ENCODE measurements around the gene GMPPB. TPM values are rescaled to one million over a fixed set of nuclear protein-coding genes. Genes with fewer than 3 reads are reported as not detected.
"Not testable (repeated sequence)": the region's sequence is repeated elsewhere in the genome, so short reads cannot be mapped to it uniquely, and the experiment has no call there.

The GMPPB gene
- total and polyA plus RNA-seq, 7 donors: 9.3 to 30.7 (median 12.5) TPM

GRCh38 chr3:49686346-49686745 lies 37.4 kb downstream of the GMPPB start:
- DNase-seq; H3K9me3 ChIP-seq; H3K27ac ChIP-seq; intact Hi-C loops (cut with DNase I); H3K27me3 ChIP-seq (ENCODE audit: insufficient read depth in 3 of 3, low read length in 2 of 3): not testable (repeated sequence)
- peaks cover 6 to 33% of the 10 kb centered on the region in 2 donors for H3K36me3 ChIP-seq (ENCODE audit: insufficient read depth in 1 of 2, low read depth in 1 of 2)
- peak in 2 of 4 donors; percentile 2 to 8 for ATAC-seq
- 6 to 9% (median 7%) methylated on average over 21 to 25 of the region's 29 CpGs for WGBS, 3 donors
- peaks cover 20% of the 10 kb centered on the region for H3K4me1 ChIP-seq
- H3K4me3 ChIP-seq: peak overlapping the region; percentile 52

- H3K9me3 ChIP-seq; H3K4me3 ChIP-seq; intact Hi-C loops (cut with DNase I); H3K27me3 ChIP-seq (ENCODE audit: insufficient read depth in 3 of 3, low read length in 2 of 3); H3K27ac ChIP-seq; ATAC-seq; DNase-seq: not testable (repeated sequence)
- H3K36me3 ChIP-seq (ENCODE audit: insufficient read depth in 1 of 2, low read depth in 1 of 2): peaks cover 6 to 38% of the 10 kb centered on the region in 2 donors
- H3K4me1 ChIP-seq: peaks cover 15% of the 10 kb centered on the region
- 30 to 44% (median 33%) methylated on average over 29 to 35 of the region's 36 CpGs for WGBS, 3 donors
Observed at GRCh38 chr3:49685846-49686245, 37.9 kb downstream of the GMPPB start.

GRCh38 chr3:49685103-49685502 lies 38.6 kb downstream of the GMPPB start:
- Histone ChIP-seq H3K4me1 (peaks cover 12% of the 10 kb centered on the region), H3K36me3 (ENCODE audit: insufficient read depth in 1 of 2, low read depth in 1 of 2) (peaks cover 11 to 45% of the 10 kb centered on the region in 2 donors)
- H3K27ac ChIP-seq; DNase-seq; intact Hi-C loops (cut with DNase I); ATAC-seq; H3K9me3 ChIP-seq; H3K4me3 ChIP-seq; H3K27me3 ChIP-seq (ENCODE audit: insufficient read depth in 3 of 3, low read length in 2 of 3): not testable (repeated sequence)
- 86 to 90% (median 89%) methylated on average over 10 of the region's 10 CpGs for whole genome bisulfite sequencing, 3 donors

GRCh38 chr3:49684453-49684852 lies 39.3 kb downstream of the GMPPB start:
- H3K27me3 ChIP-seq (ENCODE audit: insufficient read depth in 3 of 3, low read length in 2 of 3); ATAC-seq; intact Hi-C loops (cut with DNase I); H3K4me3 ChIP-seq; H3K27ac ChIP-seq; H3K9me3 ChIP-seq; DNase-seq: not testable (repeated sequence)
- 91 to 93% (median 92%) methylated on average over 2 of the region's 2 CpGs for WGBS, 3 donors
- H3K4me1 ChIP-seq: peaks cover 12% of the 10 kb centered on the region
- peaks cover 14 to 52% of the 10 kb centered on the region in 2 donors for H3K36me3 ChIP-seq (ENCODE audit: insufficient read depth in 1 of 2, low read depth in 1 of 2)

- WGBS, 3 donors: 74 to 88% (median 79%) methylated on average over 6 of the region's 6 CpGs
- TF ChIP-seq CTCF (IDR thresholded peaks at IDR 0.05): no peak
- intact Hi-C loops (cut with DNase I): no loop called here
- H3K27me3 ChIP-seq (ENCODE audit: insufficient read depth in 3 of 3, low read length in 2 of 3): no peaks in the 10 kb centered on the region
- H3K36me3 ChIP-seq (ENCODE audit: insufficient read depth in 1 of 2, low read depth in 1 of 2): peaks cover 16 to 65% of the 10 kb centered on the region in 2 donors
- H3K4me1 ChIP-seq: peaks cover 3% of the 10 kb centered on the region
- ATAC-seq (no peak), DNase-seq (no peak)
- no peak overlapping the region for H3K27ac ChIP-seq
- no peaks in the 10 kb centered on the region for H3K9me3 ChIP-seq
- H3K4me3 ChIP-seq: no peak overlapping the region
Observed at GRCh38 chr3:49683162-49683561, 40.6 kb downstream of the GMPPB start.

GRCh38 chr3:49681543-49681942 lies 42.2 kb downstream of the GMPPB start:
- peaks cover 17 to 81% of the 10 kb centered on the region in 2 donors for H3K36me3 ChIP-seq (ENCODE audit: insufficient read depth in 1 of 2, low read depth in 1 of 2)
- no peak for TF ChIP-seq CTCF (IDR thresholded peaks at IDR 0.05)
- 66 to 85% (median 68%) methylated on average over 4 of the region's 4 CpGs for WGBS, 3 donors
- ATAC-seq (no peak), DNase-seq (no peak)
- no peaks in the 10 kb centered on the region for H3K27me3 ChIP-seq (ENCODE audit: insufficient read depth in 3 of 3, low read length in 2 of 3)
- no peak overlapping the region for H3K27ac ChIP-seq
- H3K9me3 ChIP-seq: no peaks in the 10 kb centered on the region
- H3K4me1 ChIP-seq: no peaks in the 10 kb centered on the region
- intact Hi-C loops (cut with DNase I): no loop called here
- no peak overlapping the region for H3K4me3 ChIP-seq

GRCh38 chr3:49681232-49681522 lies 42.6 kb downstream of the GMPPB start:
- Histone ChIP-seq H3K27me3 (ENCODE audit: insufficient read depth in 3 of 3, low read length in 2 of 3) (no peaks in the 10 kb centered on the region), H3K4me1 (peaks cover 4% of the 10 kb centered on the region), H3K9me3 (no peaks in the 10 kb centered on the region), H3K4me3 (no peak overlapping the region), H3K27ac (no peak overlapping the region), H3K36me3 (ENCODE audit: insufficient read depth in 1 of 2, low read depth in 1 of 2) (peaks cover 21 to 84% of the 10 kb centered on the region in 2 donors)
- no peak for DNase-seq
- WGBS, 3 donors: 91 to 98% (median 98%) methylated on average over 2 of the region's 2 CpGs
- no peak for TF ChIP-seq CTCF (IDR thresholded peaks at IDR 0.05)
- ATAC-seq: no peak
- intact Hi-C loops (cut with DNase I): no loop called here

Data from psoas muscle (tissue), 8 donors.